Measurements from ENCODE around the gene ROR2. TPM values are rescaled to one million over a fixed set of nuclear protein-coding genes. Genes with fewer than 3 reads are reported as not detected.

ROR2 gene
- total RNA-seq, 4 donors from 2014 or later = 35.6 to 67.6 (median 50.6) TPM

DNA sequence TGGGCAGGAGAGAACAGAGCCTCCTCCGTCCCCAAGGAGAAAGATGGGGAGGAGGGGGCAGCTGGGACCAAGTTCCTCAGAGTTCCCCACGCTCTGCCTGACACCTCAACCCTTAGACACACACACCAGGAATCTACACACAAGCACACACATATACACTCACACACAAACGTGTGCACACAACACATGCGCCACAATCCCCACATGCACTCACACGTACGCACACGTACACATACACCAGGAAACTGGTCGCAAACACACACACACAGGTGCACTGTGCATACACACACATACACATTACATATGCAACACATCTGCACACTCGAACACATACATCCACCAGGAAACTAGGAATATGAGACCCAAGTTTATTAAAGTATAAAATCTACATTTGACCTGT, 50.4 kb downstream of the ROR2 start:
- no peak for TF ChIP-seq POLR2A (IDR thresholded peaks at IDR 0.05)
- TF ChIP-seq, protein P1, sequence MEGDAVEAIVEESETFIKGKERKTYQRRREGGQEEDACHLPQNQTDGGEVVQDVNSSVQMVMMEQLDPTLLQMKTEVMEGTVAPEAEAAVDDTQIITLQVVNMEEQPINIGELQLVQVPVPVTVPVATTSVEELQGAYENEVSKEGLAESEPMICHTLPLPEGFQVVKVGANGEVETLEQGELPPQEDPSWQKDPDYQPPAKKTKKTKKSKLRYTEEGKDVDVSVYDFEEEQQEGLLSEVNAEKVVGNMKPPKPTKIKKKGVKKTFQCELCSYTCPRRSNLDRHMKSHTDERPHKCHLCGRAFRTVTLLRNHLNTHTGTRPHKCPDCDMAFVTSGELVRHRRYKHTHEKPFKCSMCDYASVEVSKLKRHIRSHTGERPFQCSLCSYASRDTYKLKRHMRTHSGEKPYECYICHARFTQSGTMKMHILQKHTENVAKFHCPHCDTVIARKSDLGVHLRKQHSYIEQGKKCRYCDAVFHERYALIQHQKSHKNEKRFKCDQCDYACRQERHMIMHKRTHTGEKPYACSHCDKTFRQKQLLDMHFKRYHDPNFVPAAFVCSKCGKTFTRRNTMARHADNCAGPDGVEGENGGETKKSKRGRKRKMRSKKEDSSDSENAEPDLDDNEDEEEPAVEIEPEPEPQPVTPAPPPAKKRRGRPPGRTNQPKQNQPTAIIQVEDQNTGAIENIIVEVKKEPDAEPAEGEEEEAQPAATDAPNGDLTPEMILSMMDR (IDR thresholded peaks at IDR 0.05) = no peak
- Histone ChIP-seq H3K36me3 (no peaks in the 10 kb centered on the region), H3K9me3 (no peaks in the 10 kb centered on the region), H3K27ac (peak overlapping the region; percentile 80 to 89), H3K27me3 (no peaks in the 10 kb centered on the region), H3K4me1 (peaks cover 27 to 49% of the 10 kb centered on the region in 2 donors), H3K4me3 (no peak overlapping the region)
- no peak for DNase-seq
- intact Hi-C loops (cut with DNase I; ENCODE audit: low total_unique reads) = loop anchor here (10.0 kb wide), 1 partner anchor 45 kb away; no protein-coding TSS in a partner anchor

GRCh38 chr9:91899219-91899563, 50.8 kb downstream of the ROR2 start:
- Histone ChIP-seq H3K4me1 (peaks cover 27 to 49% of the 10 kb centered on the region in 2 donors), H3K4me3 (no peak overlapping the region), H3K27ac (peak overlapping the region; percentile 80 to 89), H3K9me3 (no peaks in the 10 kb centered on the region), H3K27me3 (no peaks in the 10 kb centered on the region), H3K36me3 (no peaks in the 10 kb centered on the region)
- peak in 1 of 2 donors; percentile 14 for DNase-seq
- TF ChIP-seq, protein P1 (IDR thresholded peaks at IDR 0.05) = no peak
- TF ChIP-seq POLR2A (IDR thresholded peaks at IDR 0.05) = no peak
- intact Hi-C loops (cut with DNase I; ENCODE audit: low total_unique reads) = loop anchor here (10.0 kb wide), 1 partner anchor 46 kb away; no protein-coding TSS in a partner anchor

DNA sequence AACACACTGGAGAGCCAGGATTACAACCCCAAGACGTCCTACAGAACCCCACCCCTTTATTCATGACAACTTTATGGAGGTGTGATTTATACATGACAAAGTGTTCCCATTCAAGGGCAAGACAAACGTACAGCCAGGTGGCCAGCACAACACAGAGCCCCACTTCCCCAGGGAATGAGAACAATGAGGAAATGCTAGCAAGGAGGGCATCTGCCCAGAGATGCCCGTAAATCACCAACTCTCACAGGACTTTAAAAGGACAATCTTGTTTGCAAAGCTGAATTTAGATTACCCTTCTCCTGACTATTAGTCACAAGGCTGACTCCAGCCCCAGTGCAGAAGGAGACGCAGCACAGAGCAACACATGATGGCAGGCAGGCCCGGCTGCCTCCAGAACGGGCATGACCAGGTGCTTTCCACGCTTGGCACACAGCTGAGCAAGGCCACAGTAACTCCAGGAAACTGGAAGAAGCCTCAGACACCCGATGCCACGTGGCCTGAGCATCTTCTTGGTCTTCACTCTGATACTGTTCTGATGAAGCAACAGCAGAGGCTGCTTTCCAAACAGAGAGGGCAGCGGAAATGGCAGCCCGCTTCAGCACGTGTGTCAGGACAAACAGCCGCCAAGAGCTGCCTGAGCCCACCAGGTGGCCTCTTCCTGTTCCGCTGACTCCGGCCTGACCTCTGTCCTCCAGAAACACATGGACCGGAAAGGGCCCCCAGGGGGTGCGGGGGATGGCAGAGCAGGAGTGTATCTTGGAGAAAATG, 51.4 kb downstream of the ROR2 start:
- Histone ChIP-seq H3K27me3 (no peaks in the 10 kb centered on the region), H3K36me3 (no peaks in the 10 kb centered on the region), H3K27ac (peak overlapping the region; percentile 80 to 89), H3K4me3 (no peak overlapping the region), H3K4me1 (peaks cover 27 to 45% of the 10 kb centered on the region in 2 donors), H3K9me3 (no peaks in the 10 kb centered on the region)
- TF ChIP-seq, protein P1 (IDR thresholded peaks at IDR 0.05) = no peak
- TF ChIP-seq POLR2A (IDR thresholded peaks at IDR 0.05) = peak in 1 of 2 donors; percentile 23
- intact Hi-C loops (cut with DNase I; ENCODE audit: low total_unique reads) = loop anchor here (10.0 kb wide), 1 partner anchor 46 kb away; no protein-coding TSS in a partner anchor
- peak; percentile 54 to 67 for DNase-seq

DNA sequence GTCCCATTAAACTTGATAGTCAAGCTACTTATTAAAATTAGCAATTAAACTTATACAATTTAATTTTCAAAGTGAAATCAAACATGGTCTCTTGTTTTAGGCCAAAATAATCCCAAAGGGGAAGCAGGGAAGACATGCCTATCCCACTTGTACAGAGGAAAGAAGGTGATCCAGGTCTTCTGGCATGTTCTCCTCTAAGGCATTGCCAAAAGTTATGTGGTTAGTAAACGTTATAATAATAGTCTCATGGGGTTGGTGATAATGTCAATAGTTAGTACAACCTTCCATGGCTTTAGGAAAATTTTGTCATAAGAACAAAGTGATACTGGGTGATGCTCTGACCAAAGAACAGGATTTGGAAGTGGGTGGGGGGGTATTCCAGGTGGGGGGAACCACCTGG, 52.8 kb downstream of the ROR2 start:
- Histone ChIP-seq H3K4me1 (peaks cover 23 to 42% of the 10 kb centered on the region in 2 donors), H3K27ac (peak overlapping the region; percentile 80 to 89), H3K27me3 (no peaks in the 10 kb centered on the region), H3K9me3 (no peaks in the 10 kb centered on the region), H3K4me3 (no peak overlapping the region), H3K36me3 (no peaks in the 10 kb centered on the region)
- TF ChIP-seq POLR2A (IDR thresholded peaks at IDR 0.05) = no peak
- TF ChIP-seq, protein P1 (IDR thresholded peaks at IDR 0.05) = no peak
- intact Hi-C loops (cut with DNase I; ENCODE audit: low total_unique reads) = loop anchor here (10.0 kb wide), 1 partner anchor 48 kb away; no protein-coding TSS in a partner anchor
- no peak for DNase-seq

DNA sequence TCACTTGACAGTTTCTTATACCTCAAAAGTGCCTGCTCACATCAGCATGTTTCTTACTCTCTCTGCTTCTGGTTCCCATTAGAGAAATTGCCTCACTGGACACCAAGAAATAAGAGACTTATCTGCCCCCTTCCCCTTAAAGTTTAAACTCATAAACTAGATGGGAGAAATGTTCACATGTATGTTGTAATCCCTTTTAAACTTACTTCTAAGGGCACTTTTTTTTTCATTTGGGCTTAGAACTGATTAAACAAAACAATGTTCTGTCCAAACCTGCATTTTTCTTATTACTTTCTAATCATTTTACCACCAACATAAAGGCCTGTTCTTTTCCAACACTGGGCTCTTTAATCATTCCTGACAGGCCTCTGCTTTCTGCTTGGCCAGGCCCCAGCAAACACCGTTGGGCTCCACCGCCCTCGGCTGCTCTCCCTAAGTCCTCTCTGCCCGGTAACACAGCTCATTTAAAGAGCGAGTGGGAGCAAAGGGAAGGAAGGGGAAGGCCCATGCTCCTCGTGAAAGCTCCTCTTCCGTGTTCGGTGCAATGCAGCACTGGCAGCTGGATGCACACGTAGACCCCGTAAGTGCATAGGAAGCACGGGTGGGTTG, 53.4 kb downstream of the ROR2 start:
- H3K4me3 ChIP-seq = no peak overlapping the region
- no peaks in the 10 kb centered on the region for H3K27me3 ChIP-seq
- H3K4me1 ChIP-seq = peaks cover 25 to 42% of the 10 kb centered on the region in 2 donors
- intact Hi-C loops (cut with DNase I; ENCODE audit: low total_unique reads) = loop anchor here (10.0 kb wide), 1 partner anchor 48 kb away; no protein-coding TSS in a partner anchor
- DNase-seq = peak; percentile 77 to 83
- H3K27ac ChIP-seq = peak overlapping the region; percentile 80 to 89
- H3K9me3 ChIP-seq = no peaks in the 10 kb centered on the region
- no peaks in the 10 kb centered on the region for H3K36me3 ChIP-seq
- TF ChIP-seq, protein P1 (IDR thresholded peaks at IDR 0.05) = no peak
- no peak for TF ChIP-seq POLR2A (IDR thresholded peaks at IDR 0.05)

Measured in uterus (tissue), 4 donors.